ENCODE data around the gene SDHC.

Gene SDHC

DNA sequence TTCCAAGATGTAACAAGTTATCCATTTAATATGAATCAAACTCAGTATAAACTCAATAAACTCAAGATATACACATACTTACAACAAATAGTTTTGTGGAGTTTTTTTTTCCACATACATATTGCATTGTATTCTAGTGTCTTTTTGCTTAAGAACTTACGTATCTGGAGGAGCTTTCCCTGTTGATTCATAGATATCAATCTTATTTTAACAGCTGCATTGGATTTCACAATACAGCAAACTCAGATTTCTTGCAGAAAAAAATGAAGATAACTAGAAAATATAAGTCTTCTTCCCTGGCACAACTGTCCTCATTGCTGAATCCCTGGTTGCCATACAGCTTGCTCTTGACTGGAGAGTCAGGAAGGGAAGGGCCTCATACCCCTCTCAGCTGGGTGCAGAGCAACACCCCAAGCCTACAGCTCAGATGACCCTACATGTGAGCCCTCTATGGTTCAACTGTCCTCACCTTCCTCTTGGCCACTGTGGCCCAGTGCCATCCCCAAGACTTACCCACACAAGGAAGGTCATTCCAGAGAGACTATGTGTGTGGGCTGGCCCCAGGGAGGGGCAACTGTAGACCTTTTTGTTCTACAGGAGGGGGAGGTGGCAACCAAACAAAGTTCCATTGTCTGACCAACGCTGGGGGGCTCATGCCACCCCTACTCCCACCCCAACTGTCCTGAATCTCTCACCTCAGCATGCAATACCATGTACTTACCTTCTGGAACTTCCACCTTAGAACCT, 6.1 kb upstream of the SDHC start:
- TF ChIP-seq TCF4 (CRISPR knock-in tag; IDR thresholded peaks at IDR 0.05; ENCODE audit: borderline replicate concordance) = no peak
- TF ChIP-seq, protein P1, sequence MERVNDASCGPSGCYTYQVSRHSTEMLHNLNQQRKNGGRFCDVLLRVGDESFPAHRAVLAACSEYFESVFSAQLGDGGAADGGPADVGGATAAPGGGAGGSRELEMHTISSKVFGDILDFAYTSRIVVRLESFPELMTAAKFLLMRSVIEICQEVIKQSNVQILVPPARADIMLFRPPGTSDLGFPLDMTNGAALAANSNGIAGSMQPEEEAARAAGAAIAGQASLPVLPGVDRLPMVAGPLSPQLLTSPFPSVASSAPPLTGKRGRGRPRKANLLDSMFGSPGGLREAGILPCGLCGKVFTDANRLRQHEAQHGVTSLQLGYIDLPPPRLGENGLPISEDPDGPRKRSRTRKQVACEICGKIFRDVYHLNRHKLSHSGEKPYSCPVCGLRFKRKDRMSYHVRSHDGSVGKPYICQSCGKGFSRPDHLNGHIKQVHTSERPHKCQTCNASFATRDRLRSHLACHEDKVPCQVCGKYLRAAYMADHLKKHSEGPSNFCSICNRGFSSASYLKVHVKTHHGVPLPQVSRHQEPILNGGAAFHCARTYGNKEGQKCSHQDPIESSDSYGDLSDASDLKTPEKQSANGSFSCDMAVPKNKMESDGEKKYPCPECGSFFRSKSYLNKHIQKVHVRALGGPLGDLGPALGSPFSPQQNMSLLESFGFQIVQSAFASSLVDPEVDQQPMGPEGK (CRISPR knock-in tag; IDR thresholded peaks at IDR 0.05; ENCODE audit: borderline replicate concordance) = no peak
- TF ChIP-seq PPARA (CRISPR knock-in tag; IDR thresholded peaks at IDR 0.05; ENCODE audit: borderline replicate concordance) = no peak
- no peak for TF ChIP-seq ISL1 (CRISPR knock-in tag; IDR thresholded peaks at IDR 0.05)
- no peak for TF ChIP-seq OSR1 (CRISPR knock-in tag; IDR thresholded peaks at IDR 0.05)
- TF ChIP-seq ZFP3 (CRISPR knock-in tag; IDR thresholded peaks at IDR 0.05) = no peak
- no peak for TF ChIP-seq ZNF70 (CRISPR knock-in tag; IDR thresholded peaks at IDR 0.05)
- no peak for TF ChIP-seq GLIS3 (CRISPR knock-in tag; IDR thresholded peaks at IDR 0.05)
- TF ChIP-seq ARNTL (CRISPR knock-in tag; IDR thresholded peaks at IDR 0.05; ENCODE audit: borderline replicate concordance, low read depth) = no peak
- no peak for TF ChIP-seq ZC3H10 (CRISPR knock-in tag; IDR thresholded peaks at IDR 0.05)
- no peak for TF ChIP-seq ESRRG (CRISPR knock-in tag; IDR thresholded peaks at IDR 0.05)
- TF ChIP-seq TSHZ2 (CRISPR knock-in tag; IDR thresholded peaks at IDR 0.05) = no peak
- TF ChIP-seq BACH2 (CRISPR knock-in tag; IDR thresholded peaks at IDR 0.05; ENCODE audit: borderline replicate concordance) = no peak
- no peak for TF ChIP-seq CSRNP3 (CRISPR knock-in tag; IDR thresholded peaks at IDR 0.05)
- no peak for TF ChIP-seq TOX (CRISPR knock-in tag; IDR thresholded peaks at IDR 0.05; ENCODE audit: borderline replicate concordance)
- no peak for TF ChIP-seq ZNF8 (CRISPR knock-in tag; IDR thresholded peaks at IDR 0.05)
- TF ChIP-seq, protein P2, sequence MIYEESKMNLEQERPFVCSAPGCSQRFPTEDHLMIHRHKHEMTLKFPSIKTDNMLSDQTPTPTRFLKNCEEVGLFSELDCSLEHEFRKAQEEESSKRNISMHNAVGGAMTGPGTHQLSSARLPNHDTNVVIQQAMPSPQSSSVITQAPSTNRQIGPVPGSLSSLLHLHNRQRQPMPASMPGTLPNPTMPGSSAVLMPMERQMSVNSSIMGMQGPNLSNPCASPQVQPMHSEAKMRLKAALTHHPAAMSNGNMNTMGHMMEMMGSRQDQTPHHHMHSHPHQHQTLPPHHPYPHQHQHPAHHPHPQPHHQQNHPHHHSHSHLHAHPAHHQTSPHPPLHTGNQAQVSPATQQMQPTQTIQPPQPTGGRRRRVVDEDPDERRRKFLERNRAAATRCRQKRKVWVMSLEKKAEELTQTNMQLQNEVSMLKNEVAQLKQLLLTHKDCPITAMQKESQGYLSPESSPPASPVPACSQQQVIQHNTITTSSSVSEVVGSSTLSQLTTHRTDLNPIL (CRISPR knock-in tag; IDR thresholded peaks at IDR 0.05; ENCODE audit: low read depth) = no peak
- TF ChIP-seq CSDC2 (CRISPR knock-in tag; IDR thresholded peaks at IDR 0.05) = no peak
- ATAC-seq = no peak

DNA sequence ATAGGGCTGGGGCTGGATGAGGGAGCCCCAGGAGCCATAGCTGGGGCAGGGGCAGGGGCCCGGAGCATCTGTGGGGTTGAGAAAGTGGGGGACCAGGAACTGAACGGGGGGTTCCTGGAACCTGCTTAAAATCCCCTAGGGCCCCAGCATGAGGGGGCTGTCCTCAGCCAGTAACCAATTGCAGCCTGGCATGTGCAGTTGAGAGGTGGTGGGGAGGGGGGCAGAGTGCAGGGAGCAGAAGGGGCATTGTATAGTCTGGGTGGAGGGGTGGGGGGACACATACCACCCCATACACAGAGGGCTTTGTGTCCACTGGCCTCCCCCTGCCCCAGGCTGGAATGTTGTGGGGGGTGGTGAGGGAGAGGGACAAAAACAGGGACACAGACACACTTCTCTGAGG, 4.3 kb upstream of the SDHC start, which contains the start of gene MPZ:
Gene MPZ (minus strand): TSS at position 101 of the 400 bp plus-strand sequence. CDS start 63 bp downstream, at position 38.
- ATAC-seq = no peak
- TF ChIP-seq ZNF565 (CRISPR knock-in tag; conservative IDR thresholded peaks at IDR 0.05; ENCODE audit: low read depth) (no peak), ESRRG (CRISPR knock-in tag; IDR thresholded peaks at IDR 0.05) (no peak), CSDC2 (CRISPR knock-in tag; IDR thresholded peaks at IDR 0.05) (no peak), OSR1 (CRISPR knock-in tag; IDR thresholded peaks at IDR 0.05) (no peak), CSRNP3 (CRISPR knock-in tag; IDR thresholded peaks at IDR 0.05) (no peak), ZNF70 (CRISPR knock-in tag; IDR thresholded peaks at IDR 0.05) (no peak), TCF4 (CRISPR knock-in tag; IDR thresholded peaks at IDR 0.05; ENCODE audit: borderline replicate concordance) (no peak), GLIS3 (CRISPR knock-in tag; IDR thresholded peaks at IDR 0.05) (no peak), ISL1 (CRISPR knock-in tag; IDR thresholded peaks at IDR 0.05) (no peak), TSHZ2 (CRISPR knock-in tag; IDR thresholded peaks at IDR 0.05) (no peak), SNAI2 (CRISPR knock-in tag; IDR thresholded peaks at IDR 0.05) (no peak), ZNF8 (CRISPR knock-in tag; IDR thresholded peaks at IDR 0.05) (no peak), TOX (CRISPR knock-in tag; IDR thresholded peaks at IDR 0.05; ENCODE audit: borderline replicate concordance) (no peak), PPARA (CRISPR knock-in tag; IDR thresholded peaks at IDR 0.05; ENCODE audit: borderline replicate concordance) (no peak), RARB (CRISPR knock-in tag; IDR thresholded peaks at IDR 0.05) (no peak)
- TF ChIP-seq, protein P3, sequence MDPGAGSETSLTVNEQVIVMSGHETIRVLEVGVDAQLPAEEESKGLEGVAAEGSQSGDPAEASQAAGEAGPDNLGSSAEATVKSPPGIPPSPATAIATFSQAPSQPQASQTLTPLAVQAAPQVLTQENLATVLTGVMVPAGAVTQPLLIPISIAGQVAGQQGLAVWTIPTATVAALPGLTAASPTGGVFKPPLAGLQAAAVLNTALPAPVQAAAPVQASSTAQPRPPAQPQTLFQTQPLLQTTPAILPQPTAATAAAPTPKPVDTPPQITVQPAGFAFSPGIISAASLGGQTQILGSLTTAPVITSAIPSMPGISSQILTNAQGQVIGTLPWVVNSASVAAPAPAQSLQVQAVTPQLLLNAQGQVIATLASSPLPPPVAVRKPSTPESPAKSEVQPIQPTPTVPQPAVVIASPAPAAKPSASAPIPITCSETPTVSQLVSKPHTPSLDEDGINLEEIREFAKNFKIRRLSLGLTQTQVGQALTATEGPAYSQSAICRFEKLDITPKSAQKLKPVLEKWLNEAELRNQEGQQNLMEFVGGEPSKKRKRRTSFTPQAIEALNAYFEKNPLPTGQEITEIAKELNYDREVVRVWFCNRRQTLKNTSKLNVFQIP (CRISPR knock-in tag; IDR thresholded peaks at IDR 0.05; ENCODE audit: borderline replicate concordance, low read depth) = no peak
- TF ChIP-seq, protein P2 (CRISPR knock-in tag; IDR thresholded peaks at IDR 0.05; ENCODE audit: low read depth) = no peak

All from SK-N-SH treated with all-trans-retinoic acid at 6 μM for 48 hours (cell line).